Activated CD4-positive, alpha-beta T cell treated with anti-CD3 and anti-CD28 coated beads, Interleukin-2, Interleukin-6, amounts not matched to agents 100 ng/mL and 50 ng/mL, durations not matched to agents 16 hours and 8 hours (primary cell): ENCODE data around the gene MBL2.
A peak's percentile ranks its signal among the peaks of the same experiment; 100 is the strongest.

Experiments used
- DNase-seq: peaks from one replicate; pipeline ENCODE4 v3.0.0-alpha.2; 2020

Gene MBL2

GRCh38 chr10:52771534-52772445 is 794 bp downstream of the MBL2 start:
- no peak for DNase-seq

- no peak for DNase-seq
These were observed 1.7 kb downstream of the MBL2 start for GRCh38 chr10:52770904-52771303.

GRCh38 chr10:52769966-52770365 is 2.6 kb downstream of the MBL2 start:
- DNase-seq = no peak

GRCh38 chr10:52768001-52768532 is 4.5 kb downstream of the MBL2 start:
- no peak for DNase-seq

GRCh38 chr10:52762088-52762487 is 10.5 kb downstream of the MBL2 start:
- no peak for DNase-seq

- DNase-seq = no peak
These were observed 13.4 kb downstream of the MBL2 start for GRCh38 chr10:52759154-52759553.

GRCh38 chr10:52758406-52758805 is 14.2 kb downstream of the MBL2 start:
- no peak for DNase-seq

GRCh38 chr10:52757773-52758172 is 14.8 kb downstream of the MBL2 start:
- DNase-seq = no peak

GRCh38 chr10:52756966-52757365 is 15.6 kb downstream of the MBL2 start:
- DNase-seq = no peak

GRCh38 chr10:52756295-52756694 is 16.3 kb downstream of the MBL2 start:
- DNase-seq = no peak

GRCh38 chr10:52755297-52756062 is 17.1 kb downstream of the MBL2 start:
- no peak for DNase-seq

- DNase-seq = no peak
These were observed 19.7 kb downstream of the MBL2 start for GRCh38 chr10:52752801-52753445.

GRCh38 chr10:52752261-52752660 is 20.3 kb downstream of the MBL2 start:
- no peak for DNase-seq

GRCh38 chr10:52751337-52751736 is 21.2 kb downstream of the MBL2 start:
- DNase-seq = no peak

- no peak for DNase-seq
These were observed 22.0 kb downstream of the MBL2 start for GRCh38 chr10:52750629-52751028.

GRCh38 chr10:52747694-52748093 is 24.9 kb downstream of the MBL2 start:
- no peak for DNase-seq

GRCh38 chr10:52746169-52746568 is 26.4 kb downstream of the MBL2 start:
- DNase-seq = no peak

GRCh38 chr10:52744057-52744805 is 28.4 kb downstream of the MBL2 start:
- DNase-seq = no peak

- no peak for DNase-seq
These were observed 29.9 kb downstream of the MBL2 start for GRCh38 chr10:52742731-52743130.

GRCh38 chr10:52741851-52742250 is 30.7 kb downstream of the MBL2 start:
- no peak for DNase-seq

GRCh38 chr10:52740913-52741675 is 31.5 kb downstream of the MBL2 start:
- peak; percentile 52 for DNase-seq

GRCh38 chr10:52740155-52740549 is 32.4 kb downstream of the MBL2 start:
- no peak for DNase-seq
